ENCODE results near the gene PARD3B. TPM values are rescaled to one million over a fixed set of nuclear protein-coding genes. Genes with fewer than 3 reads are reported as not detected.

PARD3B gene
- polyA plus RNA-seq, 3 donors: not detected

DNA sequence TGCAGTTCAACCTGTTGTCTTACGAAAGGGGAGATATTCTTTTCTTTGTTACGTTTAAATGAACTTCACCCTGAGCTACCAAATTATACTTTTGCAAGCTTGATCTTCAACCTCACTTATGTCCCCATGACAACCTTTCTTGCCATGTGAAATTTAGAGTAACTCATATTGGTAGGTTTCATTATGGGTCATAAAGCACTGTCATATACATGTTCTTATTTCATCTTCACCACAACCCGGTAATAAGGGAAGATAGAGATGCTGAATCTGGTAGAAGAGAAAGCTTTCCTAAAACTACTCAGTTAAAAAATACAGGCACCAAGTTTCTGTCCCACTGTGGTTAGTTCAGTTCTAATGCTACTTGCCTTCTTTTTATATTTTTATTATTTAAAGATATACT lies 928.5 kb downstream of the PARD3B start:
- H3K36me3 Mint-ChIP-seq: no peaks in the 10 kb centered on the region
- H3K36me3 ChIP-seq (replicated peaks in 1 of 2; ENCODE audit: control insufficient read depth in 1 of 2, insufficient read depth in 2 of 2, low read length in 2 of 2): no peaks in the 10 kb centered on the region
- no CpG with 5 or more reads among the region's 3 CpGs for WGBS (ENCODE audit: insufficient coverage)
- H3K79me2 ChIP-seq (ENCODE audit: insufficient read depth, low read length): no peaks in the 10 kb centered on the region
- H3K27me3 ChIP-seq (ENCODE audit: control insufficient read depth in 2 of 2, insufficient read depth in 2 of 2, low read length in 2 of 2): peaks cover 0 to 2% of the 10 kb centered on the region in 2 donors
- no peak overlapping the region for H3K27ac Mint-ChIP-seq
- H3K27me3 Mint-ChIP-seq (ENCODE audit: low read depth in 3 of 3): no peaks in the 10 kb centered on the region
- no peaks in the 10 kb centered on the region for H4K20me1 ChIP-seq (ENCODE audit: insufficient read depth, low read length)
- H3K4me3 Mint-ChIP-seq: no peak overlapping the region
- no peaks in the 10 kb centered on the region for H3K4me1 Mint-ChIP-seq
- no peaks in the 10 kb centered on the region for H3K9me3 ChIP-seq (replicated peaks in 1 of 2; ENCODE audit: control insufficient read depth in 1 of 2, insufficient read depth in 1 of 2, low read length in 2 of 2)
- H2AFZ ChIP-seq (ENCODE audit: insufficient read depth, low read depth, low read length, poor library complexity, severe bottlenecking): no peak overlapping the region
- DNase-seq: no peak
- intact Hi-C loops (cut with micrococcal nuclease): no loop called here
- H3K4me1 ChIP-seq (ENCODE audit: control insufficient read depth in 1 of 2, insufficient read depth in 2 of 2, low read length in 2 of 2): no peaks in the 10 kb centered on the region
- no peak overlapping the region for H3K4me3 ChIP-seq (replicated peaks in 1 of 3; ENCODE audit: low read depth in 2 of 3, low read length in 3 of 3)
- no peak overlapping the region for H3K9ac ChIP-seq (ENCODE audit: insufficient read depth, low read length, poor library complexity, severe bottlenecking)
- no peak for TF ChIP-seq CTCF (IDR thresholded peaks at IDR 0.05)
- peaks cover 0 to 2% (median 0%) of the 10 kb centered on the region in 7 donors for H3K9me3 Mint-ChIP-seq
- H3K27ac ChIP-seq (ENCODE audit: low read depth in 1 of 2, low read length in 2 of 2): no peak overlapping the region
- H3K4me2 ChIP-seq (replicated peaks; ENCODE audit: extremely low read depth, low read length, poor library complexity, severe bottlenecking): no peak overlapping the region

DNA sequence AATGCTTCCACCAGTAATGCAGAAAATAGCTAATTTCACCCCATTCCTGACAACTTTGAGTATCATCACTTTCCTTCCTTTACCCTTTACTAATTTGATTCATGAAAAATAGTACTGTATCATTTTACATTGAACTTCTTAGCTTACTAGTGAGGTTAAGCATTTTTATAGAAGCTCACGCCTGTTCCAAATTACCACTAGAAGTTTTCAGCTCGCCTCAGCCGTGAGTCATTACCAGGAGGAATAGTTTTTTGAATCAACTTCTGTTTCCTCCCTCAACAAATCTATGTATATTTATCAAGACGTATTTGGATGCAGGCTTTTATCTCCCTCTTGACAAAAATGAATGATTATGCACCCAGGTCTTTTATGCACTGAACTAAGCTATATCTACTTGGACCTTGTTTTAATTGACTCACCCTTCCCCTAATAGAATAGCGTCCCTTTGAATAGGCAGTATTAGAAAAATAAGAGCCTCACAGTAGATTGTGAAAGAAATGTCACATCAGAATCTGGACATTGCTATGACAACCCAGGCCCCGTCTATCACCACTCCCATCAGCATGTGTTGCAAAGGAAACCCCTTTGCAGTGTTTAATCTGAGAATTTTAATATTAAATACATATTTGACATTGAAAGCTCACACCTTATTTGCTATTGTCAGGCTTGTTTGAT lies 929.6 kb downstream of the PARD3B start:
- Histone ChIP-seq H3K79me2 (ENCODE audit: insufficient read depth, low read length) (no peaks in the 10 kb centered on the region), H3K9ac (ENCODE audit: insufficient read depth, low read length, poor library complexity, severe bottlenecking) (no peak overlapping the region), H3K4me3 (replicated peaks in 1 of 3; ENCODE audit: low read depth in 2 of 3, low read length in 3 of 3) (no peak overlapping the region), H3K27ac (ENCODE audit: low read depth in 1 of 2, low read length in 2 of 2) (no peak overlapping the region), H2AFZ (ENCODE audit: insufficient read depth, low read depth, low read length, poor library complexity, severe bottlenecking) (no peak overlapping the region), H4K20me1 (ENCODE audit: insufficient read depth, low read length) (no peaks in the 10 kb centered on the region), H3K4me2 (replicated peaks; ENCODE audit: extremely low read depth, low read length, poor library complexity, severe bottlenecking) (no peak overlapping the region), H3K27me3 (ENCODE audit: control insufficient read depth in 2 of 2, insufficient read depth in 2 of 2, low read length in 2 of 2) (no peaks in the 10 kb centered on the region), H3K9me3 (replicated peaks in 1 of 2; ENCODE audit: control insufficient read depth in 1 of 2, insufficient read depth in 1 of 2, low read length in 2 of 2) (no peaks in the 10 kb centered on the region), H3K4me1 (ENCODE audit: control insufficient read depth in 1 of 2, insufficient read depth in 2 of 2, low read length in 2 of 2) (no peaks in the 10 kb centered on the region), H3K36me3 (replicated peaks in 1 of 2; ENCODE audit: control insufficient read depth in 1 of 2, insufficient read depth in 2 of 2, low read length in 2 of 2) (no peaks in the 10 kb centered on the region)
- H3K27ac Mint-ChIP-seq: no peak overlapping the region
- intact Hi-C loops (cut with micrococcal nuclease): no loop called here
- no peak for DNase-seq
- no peaks in the 10 kb centered on the region for H3K4me1 Mint-ChIP-seq
- H3K9me3 Mint-ChIP-seq: peaks cover 0 to 2% (median 0%) of the 10 kb centered on the region in 7 donors
- WGBS (ENCODE audit: insufficient coverage): no CpG with 5 or more reads among the region's 6 CpGs
- no peaks in the 10 kb centered on the region for H3K36me3 Mint-ChIP-seq
- no peak overlapping the region for H3K4me3 Mint-ChIP-seq
- TF ChIP-seq CTCF (IDR thresholded peaks at IDR 0.05): no peak
- H3K27me3 Mint-ChIP-seq (ENCODE audit: low read depth in 3 of 3): no peaks in the 10 kb centered on the region

Measured in CD14-positive monocyte (primary cell).